A673 (cell line): ENCODE data around the gene ARSH.

Experiments
- EZH2 ChIP-seq: fragments of 200-600 bp; sonication (generic); IDR thresholded peaks from 2 replicates; pipeline ENCODE4 v1.6.1; 2017; ENCODE audit warnings: borderline replicate concordance, low read depth, mild to moderate bottlenecking, mixed read lengths, antibody characterized with exemption, low read length; ENCODE audit not compliant: poor library complexity, severe bottlenecking
- TF ChIP-seq, protein P1 (sequence below): fragments of 300-800, 200-600 bp; sonication (generic); conservative IDR thresholded peaks from 2 replicates; pipeline ENCODE4 v1.5.1; 2017; ENCODE audit warnings: low read depth, mild to moderate bottlenecking, antibody characterized with exemption, low read length, moderate library complexity, mixed read lengths

GRCh38 chrX:3037218-3037617 lies 30.9 kb downstream of the ARSH start:
- TF ChIP-seq, protein P1, sequence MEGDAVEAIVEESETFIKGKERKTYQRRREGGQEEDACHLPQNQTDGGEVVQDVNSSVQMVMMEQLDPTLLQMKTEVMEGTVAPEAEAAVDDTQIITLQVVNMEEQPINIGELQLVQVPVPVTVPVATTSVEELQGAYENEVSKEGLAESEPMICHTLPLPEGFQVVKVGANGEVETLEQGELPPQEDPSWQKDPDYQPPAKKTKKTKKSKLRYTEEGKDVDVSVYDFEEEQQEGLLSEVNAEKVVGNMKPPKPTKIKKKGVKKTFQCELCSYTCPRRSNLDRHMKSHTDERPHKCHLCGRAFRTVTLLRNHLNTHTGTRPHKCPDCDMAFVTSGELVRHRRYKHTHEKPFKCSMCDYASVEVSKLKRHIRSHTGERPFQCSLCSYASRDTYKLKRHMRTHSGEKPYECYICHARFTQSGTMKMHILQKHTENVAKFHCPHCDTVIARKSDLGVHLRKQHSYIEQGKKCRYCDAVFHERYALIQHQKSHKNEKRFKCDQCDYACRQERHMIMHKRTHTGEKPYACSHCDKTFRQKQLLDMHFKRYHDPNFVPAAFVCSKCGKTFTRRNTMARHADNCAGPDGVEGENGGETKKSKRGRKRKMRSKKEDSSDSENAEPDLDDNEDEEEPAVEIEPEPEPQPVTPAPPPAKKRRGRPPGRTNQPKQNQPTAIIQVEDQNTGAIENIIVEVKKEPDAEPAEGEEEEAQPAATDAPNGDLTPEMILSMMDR, result no peak
- no peak for TF ChIP-seq EZH2
